ENCODE measurements around the gene SNAPIN.
A peak's percentile ranks its signal among the peaks of the same experiment; 100 is the strongest.
"Not testable (repeated sequence)": the region's sequence is repeated elsewhere in the genome, so short reads cannot be mapped to it uniquely, and the experiment has no call there.

The SNAPIN gene

GRCh38 chr1:153667439-153667838 is 8.9 kb downstream of the SNAPIN start:
- ATAC-seq (ENCODE audit: low read depth) (no peak), DNase-seq (ENCODE audit: low spot score) (no peak)
- Histone ChIP-seq H3K4me3 (ENCODE audit: severe bottlenecking) (no peak overlapping the region), H3K9me3 (ENCODE audit: severe bottlenecking) (no peaks in the 10 kb centered on the region), H3K27me3 (ENCODE audit: insufficient read depth, poor library complexity, severe bottlenecking) (no peaks in the 10 kb centered on the region), H3K4me1 (ENCODE audit: insufficient read depth, poor library complexity, severe bottlenecking) (no peaks in the 10 kb centered on the region), H3K36me3 (ENCODE audit: low read depth) (peaks cover 78% of the 10 kb centered on the region), H3K27ac (ENCODE audit: poor library complexity, severe bottlenecking) (no peak overlapping the region)
- TF ChIP-seq CTCF (IDR thresholded peaks at IDR 0.05; ENCODE audit: poor library complexity, severe bottlenecking): no peak

GRCh38 chr1:153668672-153669071 is 10.2 kb downstream of the SNAPIN start:
- not testable (repeated sequence) for DNase-seq (ENCODE audit: low spot score); H3K4me1 ChIP-seq (ENCODE audit: insufficient read depth, poor library complexity, severe bottlenecking); ATAC-seq (ENCODE audit: low read depth); H3K9me3 ChIP-seq (ENCODE audit: severe bottlenecking); H3K4me3 ChIP-seq (ENCODE audit: severe bottlenecking); H3K27me3 ChIP-seq (ENCODE audit: insufficient read depth, poor library complexity, severe bottlenecking); H3K27ac ChIP-seq (ENCODE audit: poor library complexity, severe bottlenecking)
- peaks cover 65% of the 10 kb centered on the region for H3K36me3 ChIP-seq (ENCODE audit: low read depth)

DNA sequence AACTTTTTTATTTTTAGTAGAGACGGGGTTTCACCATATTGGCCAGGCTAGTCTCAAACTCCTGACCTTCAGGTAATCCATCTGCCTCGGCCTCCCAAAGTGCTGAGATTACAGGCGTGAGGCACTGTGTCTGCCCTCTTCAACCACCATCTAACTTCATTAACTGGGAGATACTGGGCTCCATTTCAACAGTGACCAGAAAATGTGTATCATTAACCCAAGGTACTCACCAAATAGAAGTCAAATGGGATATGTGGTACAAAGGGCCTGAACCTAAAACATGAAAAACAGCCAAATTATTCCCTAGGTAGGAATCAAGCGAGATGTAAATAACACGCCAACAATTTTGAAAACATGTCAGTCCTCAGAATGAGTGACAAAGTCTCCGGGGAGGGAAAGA is 11.1 kb downstream of the SNAPIN start:
- Histone ChIP-seq H3K27ac (ENCODE audit: poor library complexity, severe bottlenecking) (peak overlapping the region; percentile 50), H3K36me3 (ENCODE audit: low read depth) (peaks cover 56% of the 10 kb centered on the region)

GRCh38 chr1:153670257-153670858 is 11.9 kb downstream of the SNAPIN start:
- DNase-seq (ENCODE audit: low spot score) (no peak), ATAC-seq (ENCODE audit: low read depth) (peak; percentile 3; the same call in 2 of the 3 replicates)
- H3K27me3 ChIP-seq (ENCODE audit: insufficient read depth, poor library complexity, severe bottlenecking): no peaks in the 10 kb centered on the region
- peaks cover 49% of the 10 kb centered on the region for H3K36me3 ChIP-seq (ENCODE audit: low read depth)
- H3K4me3 ChIP-seq (ENCODE audit: severe bottlenecking): peak overlapping the region; percentile 67
- no peaks in the 10 kb centered on the region for H3K9me3 ChIP-seq (ENCODE audit: severe bottlenecking)
- no peak for TF ChIP-seq CTCF (IDR thresholded peaks at IDR 0.05; ENCODE audit: poor library complexity, severe bottlenecking)
- no peaks in the 10 kb centered on the region for H3K4me1 ChIP-seq (ENCODE audit: insufficient read depth, poor library complexity, severe bottlenecking)
- peak overlapping the region; percentile 50 for H3K27ac ChIP-seq (ENCODE audit: poor library complexity, severe bottlenecking)

More for the DNA sequence above, 11.1 kb downstream of the SNAPIN start:
- ATAC-seq (ENCODE audit: low read depth) (no peak), DNase-seq (ENCODE audit: low spot score) (no peak)
- Histone ChIP-seq H3K9me3 (ENCODE audit: severe bottlenecking) (no peaks in the 10 kb centered on the region), H3K4me3 (ENCODE audit: severe bottlenecking) (peak overlapping the region; percentile 67), H3K27me3 (ENCODE audit: insufficient read depth, poor library complexity, severe bottlenecking) (no peaks in the 10 kb centered on the region), H3K4me1 (ENCODE audit: insufficient read depth, poor library complexity, severe bottlenecking) (no peaks in the 10 kb centered on the region)
- TF ChIP-seq CTCF (IDR thresholded peaks at IDR 0.05; ENCODE audit: poor library complexity, severe bottlenecking): no peak

- H3K36me3 ChIP-seq (ENCODE audit: low read depth): peaks cover 42% of the 10 kb centered on the region
- H3K27me3 ChIP-seq (ENCODE audit: insufficient read depth, poor library complexity, severe bottlenecking): no peaks in the 10 kb centered on the region
- no peaks in the 10 kb centered on the region for H3K9me3 ChIP-seq (ENCODE audit: severe bottlenecking)
- peak; percentile 35 for TF ChIP-seq CTCF (IDR thresholded peaks at IDR 0.05; ENCODE audit: poor library complexity, severe bottlenecking)
- peak; percentile 95 for DNase-seq (ENCODE audit: low spot score)
- H3K4me3 ChIP-seq (ENCODE audit: severe bottlenecking): peak within 1 kb of the TSS; percentile 67
- H3K4me1 ChIP-seq (ENCODE audit: insufficient read depth, poor library complexity, severe bottlenecking): no peaks in the 10 kb centered on the region
- peak within 1 kb of the TSS; percentile 74 for H3K27ac ChIP-seq (ENCODE audit: poor library complexity, severe bottlenecking)
- ATAC-seq (ENCODE audit: low read depth): peak; percentile 91
Measured at GRCh38 chr1:153670859-153671627, 12.5 kb downstream of the SNAPIN start, which contains the start of gene ILF2. TSS of gene ILF2 (minus strand) at chr1:153670993. CDS start at chr1:153670922, 71 bp downstream.

DNA sequence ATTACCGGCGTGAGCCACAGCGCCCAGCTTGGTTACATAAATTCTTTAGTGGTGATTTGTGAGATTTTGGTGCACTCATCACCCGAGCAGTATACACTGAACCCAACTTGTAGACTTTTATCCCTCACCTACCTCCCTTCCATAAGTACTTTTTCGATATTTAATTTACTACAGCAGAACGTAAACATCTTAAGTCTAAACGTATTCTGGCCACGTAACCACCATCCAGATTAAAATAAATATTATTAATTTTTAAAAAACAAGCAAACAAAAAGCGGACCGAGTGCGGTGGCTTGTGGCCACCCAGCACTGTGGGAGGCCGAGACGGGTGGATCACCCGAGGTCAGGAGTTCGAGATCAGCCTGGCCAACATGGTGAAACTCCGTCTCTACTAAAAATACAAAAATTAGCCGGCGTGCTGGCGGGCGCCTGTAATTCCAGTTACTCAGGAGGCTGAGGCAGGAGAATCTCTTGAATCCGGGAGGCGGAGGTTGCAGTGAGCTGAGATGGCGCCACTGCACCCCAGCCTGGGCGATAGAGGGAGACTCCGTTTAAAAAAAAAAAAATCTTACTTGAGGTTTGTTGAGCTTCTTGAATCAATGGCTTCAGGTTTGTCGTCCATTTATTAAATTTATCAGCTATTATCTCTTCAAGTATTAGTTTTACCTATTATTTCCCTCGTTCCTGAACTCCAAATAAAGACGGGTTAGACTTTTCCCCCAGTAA is 13.3 kb downstream of the SNAPIN start:
- DNase-seq (ENCODE audit: low spot score); H3K27me3 ChIP-seq (ENCODE audit: insufficient read depth, poor library complexity, severe bottlenecking); H3K4me1 ChIP-seq (ENCODE audit: insufficient read depth, poor library complexity, severe bottlenecking); H3K9me3 ChIP-seq (ENCODE audit: severe bottlenecking): not testable (repeated sequence)
- peak overlapping the region; percentile 74 for H3K27ac ChIP-seq (ENCODE audit: poor library complexity, severe bottlenecking)
- peak overlapping the region; percentile 43 for H3K4me3 ChIP-seq (ENCODE audit: severe bottlenecking)
- peak; percentile 74 for ATAC-seq (ENCODE audit: low read depth)
- H3K36me3 ChIP-seq (ENCODE audit: low read depth): peaks cover 34% of the 10 kb centered on the region

Measured in RWPE2 (cell line).